PC-9 (cell line): Measurements from ENCODE around the gene DAZ3. TPM values are rescaled to one million over a fixed set of nuclear protein-coding genes. Genes with fewer than 3 reads are reported as not detected.
"Not testable (repeated sequence)": the region's sequence is repeated elsewhere in the genome, so short reads cannot be mapped to it uniquely, and the experiment has no call there.

Source experiments
- Bru-seq: library from RNA; stranded (reverse); fragments of 400-500 nt; gene quantifications from one replicate; lab custom pipeline; 2021; lab: Mats Ljungman, UMichigan
- BruChase-seq, 2 experiments: library from RNA; stranded (reverse); fragments of 400-500 nt; gene quantifications; one replicate each; lab custom pipeline; 2021; lab: Mats Ljungman, UMichigan
- BruUV-seq: library from RNA; stranded (reverse); fragments of 400-500 nt; replicated peaks from 2 replicates; lab custom pipeline; 2021; lab: Mats Ljungman, UMichigan
- CTCF ChIA-PET: fragments of 300-600 bp; sonication (Branson Sonifier 250); formaldehyde crosslinking; loops from one replicate; lab custom pipeline; 2022; ENCODE audit warnings: antibody characterized with exemption; lab: Charles Lee
- POLR2A ChIA-PET: fragments of 300-600 bp; sonication (Branson Sonifier 250); formaldehyde crosslinking; loops from one replicate; lab custom pipeline; 2022; ENCODE audit warnings: antibody characterized with exemption; ENCODE audit not compliant: unreplicated experiment; lab: Charles Lee
- DNase-seq, 2 experiments: peaks; one replicate each; pipeline versions ENCODE4 v3.0.0 to v3.0.0-alpha.2; 2015 to 2022; ENCODE audit warnings: mixed read lengths in 1 of 2
- H2AFZ ChIP-seq: fragments of 200-600 bp; sonication (generic); 2 replicates; pipeline ENCODE4 v1.8.1; 2017; ENCODE audit warnings: antibody characterized with exemption
- H3F3A ChIP-seq: fragments of 200-600 bp; sonication (generic); 2 replicates; pipeline ENCODE4 v1.8.1; 2017; ENCODE audit warnings: antibody characterized with exemption, mild to moderate bottlenecking, low read depth; ENCODE audit not compliant: insufficient read depth
- H3K27ac ChIP-seq: fragments of 200-600 bp; sonication (generic); 2 replicates; pipeline ENCODE4 v1.6.1; 2016; ENCODE audit warnings: mixed run types
- H3K27me3 ChIP-seq: fragments of 200-600 bp; sonication (generic); 2 replicates; pipeline ENCODE4 v1.6.1; 2016; ENCODE audit warnings: low read depth, mixed run types; ENCODE audit not compliant: insufficient read depth
- H3K36me3 ChIP-seq: fragments of 200-600 bp; sonication (generic); 2 replicates; pipeline ENCODE4 v1.6.1; 2016; ENCODE audit warnings: low read depth, mixed run types
- H3K4me1 ChIP-seq: fragments of 200-600 bp; sonication (generic); replicated peaks from 2 replicates; pipeline ENCODE4 v1.6.1; 2016; ENCODE audit warnings: mixed run types; ENCODE audit not compliant: insufficient read depth
- H3K4me2 ChIP-seq: fragments of 200-600 bp; sonication (generic); 2 replicates; pipeline ENCODE4 v1.6.1; 2017; ENCODE audit warnings: mixed run types
- H3K4me3 ChIP-seq: fragments of 200-600 bp; sonication (generic); 2 replicates; pipeline ENCODE4 v1.6.1; 2016; ENCODE audit warnings: mixed run types
- H3K79me2 ChIP-seq: fragments of 200-600 bp; sonication (generic); 2 replicates; pipeline ENCODE4 v1.6.1; 2017; ENCODE audit warnings: low read depth, mixed run types
- H3K9me2 ChIP-seq: fragments of 200-600 bp; sonication (generic); 2 replicates; pipeline ENCODE4 v1.8.1; 2017; ENCODE audit warnings: mild to moderate bottlenecking; ENCODE audit not compliant: insufficient read depth
- H3K9me3 ChIP-seq: fragments of 200-600 bp; sonication (generic); 2 replicates; pipeline ENCODE4 v1.8.1; 2016; ENCODE audit warnings: low read depth; ENCODE audit not compliant: insufficient read depth
- H4K20me1 ChIP-seq: fragments of 200-600 bp; sonication (generic); 2 replicates; pipeline ENCODE4 v1.8.1; 2017; ENCODE audit not compliant: insufficient read depth
- intact Hi-C: fragments of 100-400 bp; cut with micrococcal nuclease; formaldehyde crosslinking; loops from one replicate; pipeline ENCODE4 v1.10.0; 2022; ENCODE audit not compliant: unreplicated experiment
- long read RNA-seq: library from polyadenylated mRNA; stranded (forward); transcript quantifications from one replicate; pipeline ENCODE4 v2.0.0, GENCODE V29; 2022
- total RNA-seq: library from RNA; stranded (reverse); gene quantifications from 2 replicates; pipeline ENCODE4 v1.2.3, GENCODE V29; 2021

The DAZ3 gene
- not detected in 2 replicates for total RNA-seq
- not detected for Bru-seq, nascent RNA
- BruChase-seq, experiment 1, labeled RNA remaining after a 2-hour chase, result not detected
- not detected for BruChase-seq, experiment 2, labeled RNA remaining after a 6-hour chase
- long read RNA-seq, result 0 reads

DNA sequence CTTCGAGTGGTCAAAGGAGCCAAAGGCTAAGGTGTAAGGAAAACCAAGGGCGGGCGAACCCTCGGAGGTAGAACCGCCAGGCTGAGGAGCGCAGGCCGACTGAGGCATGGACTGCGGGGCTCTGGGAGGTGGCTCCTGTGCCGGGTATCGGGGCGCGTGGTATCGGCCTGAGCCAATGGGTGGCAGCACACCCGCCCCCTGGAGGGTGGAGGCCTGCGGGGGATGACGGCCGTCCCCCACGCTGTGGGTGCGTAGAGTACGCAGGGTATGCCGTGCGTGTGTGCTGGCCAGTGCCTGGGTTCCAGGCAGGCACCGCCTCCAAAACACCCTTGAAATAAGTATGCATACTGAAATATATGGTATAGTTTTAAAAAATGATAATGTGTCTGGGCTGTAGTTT lies at the start of gene DAZ3:
TSS of gene DAZ3 (minus strand) at position 101 of the 400 bp plus-strand sequence. CDS start 208 bp downstream, outside the sequence.
- H3K9me3 ChIP-seq, intact Hi-C loops, H3K4me2 ChIP-seq, H3K4me3 ChIP-seq, H3K27ac ChIP-seq, CTCF ChIA-PET, H3K9me2 ChIP-seq, BruUV-seq, H3K36me3 ChIP-seq, H3K27me3 ChIP-seq, DNase-seq, H3K79me2 ChIP-seq, POLR2A ChIA-PET, H4K20me1 ChIP-seq, H3K4me1 ChIP-seq, H2AFZ ChIP-seq, H3F3A ChIP-seq: not testable (repeated sequence)

- H3K36me3 ChIP-seq, H3K79me2 ChIP-seq, H4K20me1 ChIP-seq, H3K4me2 ChIP-seq, BruUV-seq, DNase-seq, H2AFZ ChIP-seq, H3K27me3 ChIP-seq, H3F3A ChIP-seq, POLR2A ChIA-PET, H3K9me3 ChIP-seq, H3K27ac ChIP-seq, H3K4me3 ChIP-seq, CTCF ChIA-PET, intact Hi-C loops, H3K4me1 ChIP-seq, H3K9me2 ChIP-seq: not testable (repeated sequence)
Measured at GRCh38 chrY:24833619-24834018, 20.4 kb upstream of the DAZ3 start, which contains the start of gene DAZ4. TSS of gene DAZ4 (plus strand) at chrY:24833919. CDS start at chrY:24834127, 208 bp downstream.

DNA sequence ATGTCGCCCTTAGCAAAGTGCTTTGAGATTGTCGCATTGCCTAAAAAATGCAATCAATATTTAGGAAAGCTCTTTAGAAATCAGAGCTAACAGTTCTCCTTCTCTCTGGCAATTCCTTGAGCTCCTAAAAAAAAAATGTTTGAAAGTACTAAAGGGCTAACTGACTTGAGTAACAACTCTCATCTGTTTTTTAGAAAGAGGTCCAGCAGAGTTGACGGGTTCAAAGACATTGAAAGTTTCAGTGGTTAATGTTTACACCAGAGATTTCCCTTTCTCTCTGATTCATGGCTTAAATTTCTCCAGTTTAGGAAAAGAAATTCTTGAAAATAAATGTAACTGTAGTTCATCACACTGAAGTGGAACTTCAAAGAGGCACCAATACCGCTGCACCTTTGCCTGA lies 11.9 kb upstream of the DAZ3 start:
- H3K9me2 ChIP-seq, CTCF ChIA-PET, H3K4me2 ChIP-seq, H3K79me2 ChIP-seq, intact Hi-C loops, DNase-seq, H3K9me3 ChIP-seq, H2AFZ ChIP-seq, H3F3A ChIP-seq, H3K4me1 ChIP-seq, H3K27ac ChIP-seq, BruUV-seq, H4K20me1 ChIP-seq, H3K4me3 ChIP-seq, POLR2A ChIA-PET, H3K36me3 ChIP-seq, H3K27me3 ChIP-seq: not testable (repeated sequence)

- BruUV-seq, H3K4me3 ChIP-seq, H3K9me3 ChIP-seq, CTCF ChIA-PET, POLR2A ChIA-PET, H3K27me3 ChIP-seq, H3K27ac ChIP-seq, H3K4me1 ChIP-seq, H2AFZ ChIP-seq, DNase-seq, H3K79me2 ChIP-seq, H3K9me2 ChIP-seq, H3K36me3 ChIP-seq, H3K4me2 ChIP-seq, H3F3A ChIP-seq, H4K20me1 ChIP-seq, intact Hi-C loops: not testable (repeated sequence)
Measured at GRCh38 chrY:24824184-24824879, 11.1 kb upstream of the DAZ3 start.

GRCh38 chrY:24821836-24822235 lies 8.6 kb upstream of the DAZ3 start:
- intact Hi-C loops, H3K79me2 ChIP-seq, H3K4me2 ChIP-seq: not testable (repeated sequence)

More at GRCh38 chrY:24821836-24822235, 8.6 kb upstream of the DAZ3 start:
- CTCF ChIA-PET, BruUV-seq, H3K36me3 ChIP-seq, H3K9me2 ChIP-seq, H2AFZ ChIP-seq, H3K27me3 ChIP-seq, H3K4me1 ChIP-seq, H3K4me3 ChIP-seq, H4K20me1 ChIP-seq, POLR2A ChIA-PET, H3F3A ChIP-seq, H3K9me3 ChIP-seq, DNase-seq, H3K27ac ChIP-seq: not testable (repeated sequence)

Other genes starting within 250 kb of the DAZ3 start
- not detected in 2 replicates for gene BPY2B, start 195.4 kb downstream of the DAZ3 start, total RNA-seq
- gene DAZ4, start 20.5 kb upstream of the DAZ3 start, total RNA-seq, result not detected in 2 replicates
- not detected in 2 replicates for gene BPY2C, start 238.7 kb upstream of the DAZ3 start, total RNA-seq